ENCODE measurements around the gene FAM83G.
"Not testable (repeated sequence)": the region's sequence is repeated elsewhere in the genome, so short reads cannot be mapped to it uniquely, and the experiment has no call there.

The FAM83G gene

GRCh38 chr17:18956581-18956980 is 48.0 kb downstream of the FAM83G start:
- DNase-seq (ENCODE audit: low read depth): no peak
- no peak overlapping the region for H3K4me3 ChIP-seq (ENCODE audit: low read length)
- TF ChIP-seq CTCF (IDR thresholded peaks at IDR 0.05; ENCODE audit: insufficient read depth, low read depth, low read length, missing control alignments): no peak

- not testable (repeated sequence) for H3K4me3 ChIP-seq (ENCODE audit: low read length); DNase-seq (ENCODE audit: low read depth)
These were observed 48.5 kb downstream of the FAM83G start for GRCh38 chr17:18956021-18956420.

GRCh38 chr17:18955009-18955408 is 49.6 kb downstream of the FAM83G start:
- no peak for TF ChIP-seq CTCF (IDR thresholded peaks at IDR 0.05; ENCODE audit: insufficient read depth, low read depth, low read length, missing control alignments)
- no peak overlapping the region for H3K4me3 ChIP-seq (ENCODE audit: low read length)
- no peak for DNase-seq (ENCODE audit: low read depth)

GRCh38 chr17:18954321-18954720 is 50.2 kb downstream of the FAM83G start:
- no peak overlapping the region for H3K4me3 ChIP-seq (ENCODE audit: low read length)
- no peak for TF ChIP-seq CTCF (IDR thresholded peaks at IDR 0.05; ENCODE audit: insufficient read depth, low read depth, low read length, missing control alignments)
- no peak for DNase-seq (ENCODE audit: low read depth)

- TF ChIP-seq CTCF (IDR thresholded peaks at IDR 0.05; ENCODE audit: insufficient read depth, low read depth, low read length, missing control alignments): no peak
- no peak overlapping the region for H3K4me3 ChIP-seq (ENCODE audit: low read length)
- no peak for DNase-seq (ENCODE audit: low read depth)
These were observed 51.3 kb downstream of the FAM83G start for GRCh38 chr17:18953231-18953728.

GRCh38 chr17:18951941-18952842 is 52.4 kb downstream of the FAM83G start, which contains the start of gene SLC5A10:
TSS of gene SLC5A10 (plus strand) at chr17:18952165. CDS start at chr17:18952206, 41 bp downstream.
- no peak within 1 kb of the TSS for H3K4me3 ChIP-seq (ENCODE audit: low read length)
- peak; percentile 32 for TF ChIP-seq CTCF (IDR thresholded peaks at IDR 0.05; ENCODE audit: insufficient read depth, low read depth, low read length, missing control alignments)

GRCh38 chr17:18950944-18951905 is 53.3 kb downstream of the FAM83G start:
- no peak for DNase-seq (ENCODE audit: low read depth)
- H3K4me3 ChIP-seq (ENCODE audit: low read length): no peak overlapping the region
- no peak for TF ChIP-seq CTCF (IDR thresholded peaks at IDR 0.05; ENCODE audit: insufficient read depth, low read depth, low read length, missing control alignments)

More at GRCh38 chr17:18951941-18952842, 52.4 kb downstream of the FAM83G start, which contains the start of gene SLC5A10:
- DNase-seq (ENCODE audit: low read depth): no peak
